Kidney epithelial cell (primary cell): ENCODE data around the gene CCNQ. TPM values are rescaled to one million over a fixed set of nuclear protein-coding genes. Genes with fewer than 3 reads are reported as not detected.

Source experiments
- DNase-seq: peaks from one replicate; pipeline ENCODE4 v3.0.0-alpha.2; 2010; ENCODE audit warnings: low read depth
- H3K27me3 ChIP-seq: 2 replicates; pipeline ENCODE4 v1.6.0; 2011; ENCODE audit warnings: low read length; ENCODE audit not compliant: control insufficient read depth, insufficient read depth
- H3K36me3 ChIP-seq: 2 replicates; pipeline ENCODE4 v1.5.1; 2011; ENCODE audit warnings: low read length; ENCODE audit not compliant: control insufficient read depth, insufficient read depth
- H3K4me3 ChIP-seq: 2 replicates; pipeline ENCODE4 v1.5.1; 2011; ENCODE audit warnings: low read depth, mild to moderate bottlenecking, control low read depth, low read length
- CTCF ChIP-seq: IDR thresholded peaks from 2 replicates; pipeline ENCODE4 v1.5.1; 2011; ENCODE audit warnings: mild to moderate bottlenecking, moderate library complexity, low read length, control low read depth, inconsistent platforms; ENCODE audit not compliant: insufficient read depth, poor library complexity, severe bottlenecking
- total RNA-seq: library from RNA; depleted of rRNA; stranded (reverse); fragments of >200 nt; gene quantifications from 2 replicates; pipeline ENCODE4 v1.2.3, GENCODE V29; 2015

The CCNQ gene
- total RNA-seq, 1 donor from 2014 or later = 29.3 TPM

DNA sequence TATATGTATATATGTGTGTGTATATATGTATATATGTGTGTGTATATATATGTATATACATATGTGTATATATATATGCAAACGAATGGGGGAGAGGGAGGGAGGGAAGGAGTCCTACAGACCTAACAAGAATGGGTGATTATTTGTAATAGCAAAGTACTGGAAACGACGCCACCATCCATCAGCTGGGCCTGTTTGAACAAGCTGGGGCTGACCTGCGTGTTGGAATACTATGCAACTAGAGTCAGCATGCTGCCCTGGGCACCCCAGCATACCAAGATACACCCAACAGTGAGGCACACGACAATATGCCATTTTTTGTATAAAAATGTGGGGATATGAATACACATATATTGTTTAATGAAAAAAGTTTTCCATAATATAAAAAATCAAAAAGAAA, 21.6 kb upstream of the CCNQ start:
- TF ChIP-seq CTCF = no peak
- no peaks in the 10 kb centered on the region for H3K36me3 ChIP-seq
- peaks cover 28% of the 10 kb centered on the region for H3K27me3 ChIP-seq
- H3K4me3 ChIP-seq = no peak overlapping the region
- no peak for DNase-seq

- DNase-seq = no peak
- no peaks in the 10 kb centered on the region for H3K36me3 ChIP-seq
- peaks cover 20% of the 10 kb centered on the region for H3K27me3 ChIP-seq
- H3K4me3 ChIP-seq = no peak overlapping the region
- TF ChIP-seq CTCF = no peak
These were observed 15.9 kb upstream of the CCNQ start for GRCh38 chrX:153614818-153615217.

- Histone ChIP-seq H3K4me3 (no peak overlapping the region), H3K36me3 (no peaks in the 10 kb centered on the region), H3K27me3 (peaks cover 19% of the 10 kb centered on the region)
- DNase-seq = no peak
- no peak for TF ChIP-seq CTCF
These were observed 13.5 kb upstream of the CCNQ start for GRCh38 chrX:153612413-153612812.

- TF ChIP-seq CTCF = no peak
- DNase-seq = no peak
- Histone ChIP-seq H3K27me3 (peaks cover 17% of the 10 kb centered on the region), H3K36me3 (no peaks in the 10 kb centered on the region), H3K4me3 (no peak overlapping the region)
These were observed 12.6 kb upstream of the CCNQ start for GRCh38 chrX:153611298-153612095.

- no peak for TF ChIP-seq CTCF
- Histone ChIP-seq H3K27me3 (peaks cover 17% of the 10 kb centered on the region), H3K36me3 (no peaks in the 10 kb centered on the region), H3K4me3 (no peak overlapping the region)
- DNase-seq = no peak
These were observed 11.9 kb upstream of the CCNQ start for GRCh38 chrX:153610836-153611213.
